HEK293 (cell line): ENCODE data around the gene MINDY1.

ENCODE experiments used
- CTCF ChIA-PET: fragments of 350-600 bp; formaldehyde crosslinking; extraction: SDS; loops from one replicate; lab custom pipeline; 2021; ENCODE audit warnings: antibody characterized with exemption; lab: Yijun Ruan, JAX
- POLR2A ChIA-PET: fragments of 300-600 bp; formaldehyde crosslinking; extraction: SDS; loops from one replicate; lab custom pipeline; 2020; ENCODE audit warnings: antibody characterized with exemption, inconsistent platforms; lab: Yijun Ruan, JAX
- H3K27ac ChIP-seq: fragments of 200-500 bp; sonication (Bioruptor generic); 2 replicates; pipeline ENCODE4 v1.5.1; 2014; ENCODE audit warnings: low read depth, low read length, control low read depth, inconsistent platforms; ENCODE audit errors: extremely low read depth
- H3K36me3 ChIP-seq, 2 experiments: fragments of 200-500 bp in 1 of 2; sonication (Bioruptor generic) in 1 of 2; 1 replicate in 1 of 2; 2 replicates in 1 of 2; pipeline ENCODE4 v1.5.1; 2014 to 2017; ENCODE audit warnings: inconsistent platforms in 2 of 2, low read length in 2 of 2; ENCODE audit not compliant: control insufficient read depth in 2 of 2, insufficient read depth in 1 of 2
- H3K4me1 ChIP-seq: fragments of 200-500 bp; sonication (Bioruptor generic); 2 replicates; pipeline ENCODE4 v1.5.1; 2014; ENCODE audit warnings: mild to moderate bottlenecking, low read length, inconsistent platforms; ENCODE audit not compliant: control insufficient read depth, insufficient read depth
- H3K4me3 ChIP-seq: 2 replicates; pipeline ENCODE4 v1.5.1; 2011; ENCODE audit warnings: low read depth, mild to moderate bottlenecking, control low read depth, low read length, moderate library complexity
- H3K9me3 ChIP-seq: fragments of 200-500 bp; sonication (Bioruptor generic); 2 replicates; pipeline ENCODE4 v1.5.1; 2014; ENCODE audit warnings: low read depth, low read length, inconsistent platforms; ENCODE audit not compliant: control insufficient read depth, insufficient read depth
- PATZ1 ChIP-seq: fragments of 450-650 bp; formaldehyde crosslinking; IDR thresholded peaks from 2 replicates; pipeline ENCODE4 v1.5.1; 2016; ENCODE audit warnings: missing biosample characterization, missing genetic modification characterization
- PRDM4 ChIP-seq: fragments of 450-650 bp; formaldehyde crosslinking; IDR thresholded peaks from 2 replicates; pipeline ENCODE4 v1.5.1; 2017; ENCODE audit warnings: missing biosample characterization, missing genetic modification characterization
- REST ChIP-seq: fragments of 450-650 bp; formaldehyde crosslinking; IDR thresholded peaks from 2 replicates; pipeline ENCODE4 v1.5.1; 2016; ENCODE audit warnings: missing biosample characterization, missing genetic modification characterization
- ZBTB44 ChIP-seq: fragments of 450-650 bp; IDR thresholded peaks from 2 replicates; pipeline ENCODE4 v1.5.1; 2018; ENCODE audit warnings: missing biosample characterization, mild to moderate bottlenecking, missing genetic modification characterization
- ZNF302 ChIP-seq: fragments of 450-650 bp; formaldehyde crosslinking; IDR thresholded peaks from 2 replicates; pipeline ENCODE4 v1.5.1; 2016; ENCODE audit warnings: missing biosample characterization, missing genetic modification characterization, low read depth
- ZNF560 ChIP-seq: fragments of 450-650 bp; formaldehyde crosslinking; IDR thresholded peaks from 2 replicates; pipeline ENCODE4 v1.5.1; 2017; ENCODE audit warnings: missing biosample characterization, missing genetic modification characterization, borderline replicate concordance
- ZNF621 ChIP-seq: fragments of 450-650 bp; formaldehyde crosslinking; IDR thresholded peaks from 2 replicates; pipeline ENCODE4 v1.5.1; 2017; ENCODE audit warnings: missing biosample characterization, missing genetic modification characterization
- ZNF626 ChIP-seq: fragments of 450-650 bp; sonication (Bioruptor Pico); formaldehyde crosslinking; IDR thresholded peaks from 2 replicates; pipeline ENCODE4 v1.5.1; 2018; ENCODE audit warnings: missing biosample characterization, missing genetic modification characterization, inconsistent platforms
- ZSCAN30 ChIP-seq: fragments of 450-650 bp; IDR thresholded peaks from 2 replicates; pipeline ENCODE4 v1.5.1; 2018; ENCODE audit warnings: missing biosample characterization, mild to moderate bottlenecking, missing genetic modification characterization, moderate library complexity

The MINDY1 gene

GRCh38 chr1:150973258-150973835 is 33.4 kb downstream of the MINDY1 start (continued):
- TF ChIP-seq PATZ1 (no peak), ZBTB44 (tag by site-specific recombination) (no peak), ZNF560 (tag by site-specific recombination) (no peak), ZNF621 (tag by site-specific recombination) (no peak), PRDM4 (tag by site-specific recombination) (no peak), ZNF626 (tag by site-specific recombination) (no peak), ZNF302 (tag by site-specific recombination) (no peak)

- peaks cover 24% of the 10 kb centered on the region for H3K4me1 ChIP-seq
- TF ChIP-seq ZSCAN30 (tag by site-specific recombination) (no peak), REST (tag by site-specific recombination) (0 out of 2 replicates have a peak, but pooled peaks have one; percentile 20), PRDM4 (tag by site-specific recombination) (0 out of 2 replicates have a peak, but pooled peaks have one; percentile 12)
- TF ChIP-seq, all 188 proteins: peak for 2
- CTCF ChIA-PET = interaction anchor here (0.7 kb wide), 1 partner anchor 127 kb away, joined by 3 read pairs; no protein-coding TSS in a partner anchor
- peaks cover 0 to 21% of the 10 kb centered on the region in 2 experiments; a peak in 2 of 3 replicates for H3K36me3 ChIP-seq
- POLR2A ChIA-PET = interaction anchor here (1.4 kb wide), 1 partner anchor 10 kb away, joined by 4 read pairs; no protein-coding TSS in a partner anchor
- no peaks in the 10 kb centered on the region for H3K9me3 ChIP-seq
- no peak overlapping the region for H3K4me3 ChIP-seq
- H3K27ac ChIP-seq = no peak overlapping the region
Observed at GRCh38 chr1:150972417-150972940, 34.2 kb downstream of the MINDY1 start.
